SW480 (cell line): ENCODE measurements around the gene TIAM2.
A peak's percentile ranks its signal among the peaks of the same experiment; 100 is the strongest.

Experiments
- DNase-seq: peaks from one replicate; pipeline ENCODE4 v3.0.0-alpha.2; 2016; ENCODE audit warnings: low spot score

TIAM2 gene

GRCh38 chr6:155292711-155293110 lies 297.6 kb downstream of the TIAM2 start:
- peak; percentile 2 for DNase-seq

- DNase-seq, result no peak
These were observed 302.6 kb downstream of the TIAM2 start for GRCh38 chr6:155297669-155298068.

- no peak for DNase-seq
These were observed 306.8 kb downstream of the TIAM2 start for GRCh38 chr6:155301867-155302266.

GRCh38 chr6:155303361-155303870 lies 308.3 kb downstream of the TIAM2 start:
- DNase-seq, result no peak

- DNase-seq, result no peak
These were observed 311.8 kb downstream of the TIAM2 start for GRCh38 chr6:155306958-155307357.
